B cell (primary cell): ENCODE measurements around the gene SNAP47. TPM values are rescaled to one million over a fixed set of nuclear protein-coding genes. Genes with fewer than 3 reads are reported as not detected.

Experiments used
- ATAC-seq: fragments of 200-7000 bp; cut with Tn5 transposase; one replicate; pipeline ENCODE4 v1.10.0; 2021; ENCODE audit warnings: low read depth, mild to moderate bottlenecking, moderate number of reproducible peaks, moderate library complexity
- CTCF ChIA-PET: fragments of 350-600 bp; sonication (Branson Sonifier 250); formaldehyde crosslinking; loops from one replicate; lab custom pipeline; 2021; ENCODE audit warnings: antibody characterized with exemption, inconsistent platforms; lab: Charles Lee
- POLR2A ChIA-PET: fragments of 350-600 bp; sonication (Branson Sonifier 250); formaldehyde crosslinking; loops from one replicate; lab custom pipeline; 2021; ENCODE audit warnings: antibody characterized with exemption; lab: Charles Lee
- DNase-seq: peaks from one replicate; pipeline ENCODE4 v3.0.0; 2013
- H2AFZ ChIP-seq: 2 replicates; pipeline ENCODE4 v1.6.1; 2012; ENCODE audit warnings: mild to moderate bottlenecking, low read depth, low read length; ENCODE audit not compliant: insufficient read depth, poor library complexity, severe bottlenecking
- H3K27ac ChIP-seq, 2 donors: 1 replicate in 1 of 2; 2 replicates in 1 of 2; pipeline ENCODE4 v1.5.1; 2012 to 2013; ENCODE audit warnings: low read length in 2 of 2, mild to moderate bottlenecking in 2 of 2, moderate library complexity in 1 of 2
- H3K27me3 ChIP-seq, 4 experiments: fragments of 200-600 bp in 1 of 4; sonication (generic) in 1 of 4; replicated peaks in 1 of 4; 1 replicate in 2 of 4; 2 replicates in 2 of 4; pipeline versions ENCODE4 v1.6.1 to v1.7.0; 2013 to 2016; ENCODE audit warnings: low read length in 3 of 4, mild to moderate bottlenecking in 2 of 4, mixed read lengths in 1 of 4, moderate library complexity in 1 of 4; ENCODE audit not compliant: insufficient read depth in 4 of 4, control insufficient read depth in 3 of 4; ENCODE audit errors: control extremely low read depth in 1 of 4
- H3K36me3 ChIP-seq, 2 experiments: replicated peaks in 1 of 2; 1 replicate in 1 of 2; 2 replicates in 1 of 2; pipeline versions ENCODE4 v1.6.1 to v1.7.1; 2013; ENCODE audit warnings: low read length in 1 of 2; ENCODE audit not compliant: insufficient read depth in 2 of 2, control insufficient read depth in 1 of 2; ENCODE audit errors: control extremely low read depth in 1 of 2, extremely low read depth in 1 of 2
- H3K4me1 ChIP-seq, 2 donors: fragments of 200-600 bp in 1 of 2; sonication (generic) in 1 of 2; 1 replicate in 1 of 2; 2 replicates in 1 of 2; pipeline versions ENCODE4 v1.5.1 to v1.6.1; 2013 to 2017; ENCODE audit warnings: low read length in 2 of 2; ENCODE audit not compliant: control insufficient read depth in 2 of 2, insufficient read depth in 2 of 2
- H3K4me2 ChIP-seq: replicated peaks from 2 replicates; pipeline ENCODE3; 2012; ENCODE audit warnings: mild to moderate bottlenecking, low read depth, low read length; ENCODE audit not compliant: poor library complexity, severe bottlenecking
- H3K4me3 ChIP-seq, 5 experiments: fragments of 200-600 bp in 1 of 5; sonication (generic) in 1 of 5; 1 replicate in 3 of 5; 2 replicates in 2 of 5; pipeline versions ENCODE4 v1.5.1 to v1.7.0; 2011 to 2016; ENCODE audit warnings: low read length in 4 of 5, mild to moderate bottlenecking in 4 of 5, low read depth in 2 of 5, control low read depth in 1 of 5, moderate library complexity in 1 of 5; ENCODE audit not compliant: insufficient read depth in 1 of 5; ENCODE audit errors: control extremely low read depth in 1 of 5, extremely low read depth in 1 of 5
- H3K79me2 ChIP-seq: fragments of 200-600 bp; sonication (generic); one replicate; pipeline ENCODE4 v1.6.0; 2016; ENCODE audit warnings: low read length; ENCODE audit not compliant: control insufficient read depth, insufficient read depth
- H3K9ac ChIP-seq: fragments of 200-600 bp; sonication (generic); 2 replicates; pipeline ENCODE4 v1.6.1; 2017; ENCODE audit warnings: mild to moderate bottlenecking, low read length, moderate library complexity
- H3K9me3 ChIP-seq, 3 donors: one replicate each; pipeline versions ENCODE4 v1.6.1 to v1.7.1; 2013; ENCODE audit warnings: low read length in 2 of 3; ENCODE audit not compliant: control insufficient read depth in 2 of 3, insufficient read depth in 1 of 3; ENCODE audit errors: control extremely low read depth in 1 of 3
- H4K20me1 ChIP-seq: 2 replicates; pipeline ENCODE4 v1.6.0; 2012; ENCODE audit warnings: mild to moderate bottlenecking, low read length; ENCODE audit not compliant: insufficient read depth, control insufficient read depth, poor library complexity, severe bottlenecking
- H3K27ac Mint-ChIP-seq: one replicate; pipeline ENCODE4 v1.8.0; 2021; ENCODE audit warnings: mixed read lengths
- H3K27me3 Mint-ChIP-seq: one replicate; pipeline ENCODE4 v1.8.0; 2021; ENCODE audit warnings: mixed read lengths
- H3K4me1 Mint-ChIP-seq: one replicate; pipeline ENCODE4 v1.8.0; 2021; ENCODE audit warnings: mixed read lengths
- H3K4me3 Mint-ChIP-seq: one replicate; pipeline ENCODE4 v1.8.0; 2021; ENCODE audit warnings: mixed read lengths
- H3K9me3 Mint-ChIP-seq: one replicate; pipeline ENCODE4 v1.8.0; 2022; ENCODE audit warnings: mixed read lengths; ENCODE audit not compliant: insufficient read depth
- CTCF ChIP-seq: fragments of 200-600 bp; IDR thresholded peaks from one replicate; pipeline ENCODE4 v1.8.0; 2022; ENCODE audit warnings: antibody characterized with exemption, mild to moderate bottlenecking
- EZH2 ChIP-seq: IDR thresholded peaks from 2 replicates; pipeline ENCODE4 v1.6.1; 2012; ENCODE audit warnings: borderline replicate concordance, low read depth, mild to moderate bottlenecking, moderate library complexity, low read length; ENCODE audit not compliant: insufficient read depth, poor library complexity, severe bottlenecking
- WGBS: methylation state at CpG from one replicate; pipeline ENCODE4 v1.1.5; 2013; ENCODE audit warnings: missing lambda C conversion rate; ENCODE audit not compliant: insufficient coverage; 5-methylcytosine and 5-hydroxymethylcytosine counted together
- intact Hi-C: fragments of 100-400 bp; cut with micrococcal nuclease; formaldehyde crosslinking; loops from one replicate; pipeline ENCODE4 v1.10.0; 2022
- polyA plus RNA-seq: library from polyadenylated mRNA; depleted of rRNA; stranded (reverse); fragments of >200 nt; gene quantifications from 2 replicates; pipeline ENCODE4 v1.2.3, GENCODE V29; 2012
- total RNA-seq, 2 donors: library from RNA; stranded (reverse); fragments of 120-200 nt in 1 of 2; gene quantifications; 1 replicate in 1 of 2; 2 replicates in 1 of 2; pipeline versions ENCODE4 v1.2.3 to v1.2.4, GENCODE V29; 2013 to 2022

The SNAP47 gene
- total and polyA plus RNA-seq, 2 donors (not counting 1 experiment from before 2014, with no cell fraction given), result 25.6 to 34.9 TPM

- POLR2A ChIA-PET, result no interaction called here
- no peak overlapping the region for H3K9ac ChIP-seq
- no peak overlapping the region for H3K4me3 ChIP-seq
- H3K27ac ChIP-seq, result no peak overlapping the region
- Mint-ChIP-seq H3K4me1 (no peaks in the 10 kb centered on the region), H3K27me3 (no peaks in the 10 kb centered on the region), H3K4me3 (no peak overlapping the region), H3K27ac (no peak overlapping the region), H3K9me3 (no peaks in the 10 kb centered on the region)
- intact Hi-C loops, result no loop called here
- ATAC-seq (no peak), DNase-seq (no peak)
- WGBS, result 97% methylated on average over 10 of the region's 10 CpGs
- CTCF ChIA-PET, result no interaction called here
- H2AFZ ChIP-seq, result no peak overlapping the region
- no peak overlapping the region for H3K4me2 ChIP-seq
- H3K79me2 ChIP-seq, result no peaks in the 10 kb centered on the region
- H3K36me3 ChIP-seq, result peaks cover 0 to 29% of the 10 kb centered on the region in 2 experiments
- H4K20me1 ChIP-seq, result no peaks in the 10 kb centered on the region
- H3K4me1 ChIP-seq, result no peaks in the 10 kb centered on the region
- H3K27me3 ChIP-seq, result no peaks in the 10 kb centered on the region
- TF ChIP-seq EZH2, result no peak
- no peak for TF ChIP-seq CTCF
- H3K9me3 ChIP-seq, result no peaks in the 10 kb centered on the region
Measured at GRCh38 chr1:227779021-227779441, 43.8 kb downstream of the SNAP47 start.

- Histone ChIP-seq H3K36me3 (peaks cover 0 to 26% of the 10 kb centered on the region in 2 experiments), H3K4me1 (no peaks in the 10 kb centered on the region), H3K27me3 (no peaks in the 10 kb centered on the region), H3K4me3 (no peak overlapping the region), H3K27ac (no peak overlapping the region), H3K4me2 (no peak overlapping the region), H3K9me3 (peaks cover 0 to under 1% (median 0%) of the 10 kb centered on the region in 3 donors), H4K20me1 (no peaks in the 10 kb centered on the region), H3K79me2 (no peaks in the 10 kb centered on the region), H2AFZ (no peak overlapping the region), H3K9ac (no peak overlapping the region)
- ChIA-PET POLR2A (no interaction called here), CTCF (no interaction called here)
- TF ChIP-seq EZH2 (no peak), CTCF (no peak)
- Mint-ChIP-seq H3K9me3 (no peaks in the 10 kb centered on the region), H3K4me1 (no peaks in the 10 kb centered on the region), H3K27me3 (no peaks in the 10 kb centered on the region), H3K27ac (no peak overlapping the region), H3K4me3 (no peak overlapping the region)
- DNase-seq, result no peak
- WGBS, result 100% methylated on average over 4 of the region's 7 CpGs
- intact Hi-C loops, result loop anchor here (10.0 kb wide), 1 partner anchor 705 kb away; the partner anchor contains the start of gene RNF187
- ATAC-seq, result no peak
Measured at GRCh38 chr1:227779685-227780084, 44.5 kb downstream of the SNAP47 start.
